GM12891 (cell line): Measurements from ENCODE around the gene LMO1.

Experiments
- PAX5 ChIP-seq: IDR thresholded peaks from 2 replicates; pipeline ENCODE4 v1.6.1; 2011; ENCODE audit warnings: low read length, moderate library complexity, mild to moderate bottlenecking; ENCODE audit not compliant: insufficient read depth, severe bottlenecking
- POLR2A ChIP-seq: IDR thresholded peaks from 2 replicates; pipeline ENCODE4 v1.6.1; 2011; ENCODE audit warnings: low read depth, low read length, control low read depth
- POLR2AphosphoS5 ChIP-seq: IDR thresholded peaks from 2 replicates; pipeline ENCODE4 v1.6.1; 2011; ENCODE audit warnings: low read depth, low read length, control low read depth
- SPI1 ChIP-seq: IDR thresholded peaks from 2 replicates; pipeline ENCODE4 v1.6.1; 2011; ENCODE audit warnings: low read depth, low read length, control low read depth
- TAF1 ChIP-seq: IDR thresholded peaks from 2 replicates; pipeline ENCODE4 v1.6.1; 2011; ENCODE audit warnings: low read depth, low read length, control low read depth

DNA sequence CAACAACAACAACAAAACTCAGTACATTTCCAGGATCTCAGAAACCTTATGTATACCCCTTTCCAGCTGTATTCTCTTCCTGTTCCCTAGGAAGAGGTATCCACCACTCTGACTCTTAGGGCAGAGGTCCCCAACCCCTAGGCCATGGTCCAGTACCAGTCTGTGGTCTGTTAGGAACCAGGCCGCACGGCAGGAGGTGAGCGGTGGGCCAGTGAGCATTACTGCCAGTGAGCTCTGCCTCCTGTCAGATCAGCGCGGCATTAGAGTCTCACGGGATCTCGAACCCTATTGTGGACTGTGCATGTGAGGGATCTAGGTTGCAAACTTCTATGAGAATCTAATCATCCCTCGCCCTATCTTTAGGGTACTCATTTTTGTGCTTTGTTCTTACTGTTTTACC is 43.9 kb upstream of the LMO1 start:
- TF ChIP-seq POLR2A (no peak), POLR2AphosphoS5 (no peak), SPI1 (no peak), TAF1 (no peak), PAX5 (no peak)
